Effector CD4-positive, alpha-beta T cell (primary cell): ENCODE measurements around the gene USP3.

Experiments
- DNase-seq: peaks from one replicate; pipeline ENCODE4 v3.0.0-alpha.2; 2020

Gene USP3

DNA sequence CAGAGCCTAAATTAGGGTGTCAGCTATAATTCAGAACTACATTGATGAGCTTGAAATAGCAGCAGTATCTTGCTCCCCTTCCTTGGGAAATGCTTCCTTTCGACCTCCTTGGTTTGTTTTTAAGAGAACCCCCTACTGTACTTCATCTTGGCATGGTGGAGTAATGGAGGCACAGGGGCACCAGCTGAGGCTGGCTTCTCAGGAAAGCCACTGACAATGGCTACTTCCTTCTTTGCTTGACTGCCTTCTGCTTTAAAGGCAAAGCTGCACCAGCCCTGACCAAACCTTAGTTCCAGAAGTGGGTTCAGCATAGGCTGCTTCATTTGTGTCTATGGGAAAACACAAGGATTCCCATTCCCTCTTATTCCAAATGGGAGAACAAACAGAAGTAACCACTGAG, 91.3 kb downstream of the USP3 start:
- no peak for DNase-seq

DNA sequence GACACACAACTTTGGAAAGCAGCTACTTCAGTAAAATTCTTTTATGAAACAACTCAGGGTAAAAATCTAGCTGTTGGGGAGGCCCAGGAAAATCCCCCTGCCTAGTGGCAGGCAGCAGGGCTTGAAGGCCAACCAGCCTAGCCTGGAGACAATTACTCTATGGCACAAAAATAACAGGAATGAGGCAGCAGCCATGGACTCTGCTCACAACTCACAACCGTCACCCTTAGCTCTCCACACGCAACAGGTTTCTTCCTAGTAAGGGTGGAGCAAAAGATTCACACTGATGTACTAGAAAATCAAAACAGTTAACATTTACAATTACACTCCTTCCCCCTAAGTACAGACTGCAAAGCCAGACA, 92.3 kb downstream of the USP3 start:
- no peak for DNase-seq

DNA sequence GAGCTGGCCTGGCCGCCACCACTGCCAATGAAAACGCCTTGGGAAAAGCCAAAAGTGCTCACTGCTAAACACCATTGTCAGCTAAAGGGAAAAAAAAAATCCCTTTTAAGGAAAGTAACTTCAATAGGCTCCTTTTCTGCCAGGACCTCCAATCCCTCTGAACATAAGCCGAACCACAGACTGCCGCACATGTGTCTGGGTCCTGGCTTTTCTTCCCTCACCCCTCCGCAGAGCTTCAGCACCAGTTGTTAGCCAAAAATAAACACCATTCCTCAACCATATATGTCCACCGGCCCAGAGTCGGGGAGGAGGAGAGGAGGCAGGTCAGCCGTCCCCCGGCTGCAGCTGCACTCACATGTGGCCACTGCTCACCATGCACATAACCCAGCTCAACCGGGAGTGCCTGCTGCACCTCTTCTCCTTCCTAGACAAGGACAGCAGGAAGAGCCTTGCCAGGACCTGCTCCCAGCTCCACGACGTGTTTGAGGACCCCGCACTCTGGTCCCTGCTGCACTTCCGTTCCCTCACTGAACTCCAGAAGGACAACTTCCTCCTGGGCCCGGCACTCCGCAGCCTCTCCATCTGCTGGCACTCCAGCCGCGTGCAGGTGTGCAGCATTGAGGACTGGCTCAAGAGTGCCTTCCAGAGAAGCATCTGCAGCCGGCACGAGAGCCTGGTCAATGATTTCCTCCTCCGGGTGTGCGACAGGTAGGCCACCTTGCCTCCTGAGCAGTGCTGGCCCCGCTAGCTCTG, 92.8 kb downstream of the USP3 start, which contains the start of gene FBXL22:
Gene FBXL22 (plus strand): TSS at position 350 of the 753 bp plus-strand sequence. CDS start 6 bp downstream, at position 356.
- no peak for DNase-seq

DNA sequence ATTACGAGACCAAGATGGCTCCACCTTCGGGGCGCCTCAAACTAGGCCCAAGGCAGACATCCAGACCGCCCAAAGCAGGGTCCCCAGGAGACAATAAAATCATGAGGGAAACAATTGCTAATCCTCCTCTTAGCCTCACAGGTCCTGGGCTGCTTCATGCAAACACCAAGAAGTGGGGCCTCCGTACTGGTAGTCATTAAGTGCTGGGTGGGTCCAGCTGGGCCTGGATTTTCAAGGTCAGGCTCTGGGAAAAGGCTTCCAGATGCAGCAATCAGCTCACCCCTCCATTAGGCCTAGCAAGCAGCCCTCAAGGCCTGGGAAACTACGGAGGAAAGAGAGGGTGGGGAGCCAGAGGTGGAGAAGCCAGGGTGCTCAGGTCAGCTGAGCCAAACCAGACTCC, 93.4 kb downstream of the USP3 start:
- no peak for DNase-seq

DNA sequence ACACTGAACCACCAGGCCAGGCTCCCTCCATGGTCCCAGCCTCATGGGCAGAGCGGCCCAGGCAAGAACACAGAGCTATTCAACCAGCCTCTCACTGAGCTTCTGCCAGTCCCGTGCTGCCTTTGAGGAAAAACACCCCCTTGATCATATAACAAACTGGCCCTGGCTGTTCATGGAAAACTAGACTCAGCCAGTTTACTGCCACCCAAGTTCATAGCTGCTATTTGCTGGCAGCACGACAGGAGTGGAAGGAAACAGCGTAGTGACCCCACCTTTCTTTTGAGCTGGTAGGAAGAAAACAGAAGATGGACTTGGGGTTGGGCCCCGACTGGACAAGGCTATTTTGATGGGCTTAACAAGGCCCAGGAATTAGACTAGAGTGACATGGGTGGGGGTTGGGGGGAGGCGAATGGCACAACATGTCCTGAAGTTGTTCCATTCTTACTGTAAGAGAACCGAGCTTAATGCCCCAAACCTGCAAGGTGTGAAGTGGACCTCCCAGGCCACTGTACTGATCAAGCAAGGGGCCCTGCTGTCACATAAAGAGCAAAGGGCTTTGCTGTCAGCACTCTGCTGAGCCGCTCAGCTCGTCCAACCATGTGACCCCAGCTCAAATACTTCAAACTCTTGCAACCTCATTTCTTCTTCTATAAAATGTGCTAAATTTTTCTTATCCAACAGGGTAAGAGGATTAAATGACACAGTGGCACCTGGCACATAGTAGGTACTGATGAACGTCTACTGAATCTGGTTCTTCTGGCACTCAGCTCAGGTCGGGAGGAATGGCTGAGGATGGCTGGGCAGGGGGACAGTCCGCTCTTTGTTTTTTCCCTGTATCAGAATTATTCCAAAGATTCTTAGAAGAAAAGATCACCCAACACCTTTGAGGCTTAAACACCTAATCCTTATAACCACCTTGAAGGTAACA, 94.3 kb downstream of the USP3 start:
- DNase-seq = no peak

DNA sequence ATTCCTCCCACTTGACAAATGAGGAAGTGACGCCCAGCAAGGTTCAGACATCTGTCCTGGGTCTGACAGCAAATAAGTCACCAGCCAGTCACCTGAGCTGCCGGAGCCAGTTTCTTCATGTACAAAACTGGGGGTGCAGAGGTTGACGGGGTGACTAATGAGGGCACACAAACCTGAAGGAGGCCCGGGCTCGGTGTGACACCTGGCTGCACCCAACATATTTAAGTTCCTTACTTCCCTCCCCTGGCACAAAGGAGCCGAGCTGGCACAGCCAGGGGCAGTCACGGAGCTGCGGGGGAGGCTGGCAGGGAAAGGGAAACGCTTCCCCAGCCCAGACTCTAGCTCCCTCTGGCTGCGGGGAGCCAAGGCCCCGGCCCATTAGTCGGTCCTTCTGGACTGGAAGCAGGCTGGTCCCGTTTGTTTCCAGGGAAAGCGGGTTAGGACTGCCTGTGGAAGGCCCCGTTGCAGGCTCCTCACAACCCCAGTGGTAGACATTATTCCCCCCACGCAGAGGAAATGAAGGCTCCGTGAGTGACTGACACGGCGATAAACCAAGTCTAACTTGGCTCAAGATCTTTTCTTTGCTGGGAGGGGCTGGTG, 95.1 kb downstream of the USP3 start:
- DNase-seq = peak; percentile 32

DNA sequence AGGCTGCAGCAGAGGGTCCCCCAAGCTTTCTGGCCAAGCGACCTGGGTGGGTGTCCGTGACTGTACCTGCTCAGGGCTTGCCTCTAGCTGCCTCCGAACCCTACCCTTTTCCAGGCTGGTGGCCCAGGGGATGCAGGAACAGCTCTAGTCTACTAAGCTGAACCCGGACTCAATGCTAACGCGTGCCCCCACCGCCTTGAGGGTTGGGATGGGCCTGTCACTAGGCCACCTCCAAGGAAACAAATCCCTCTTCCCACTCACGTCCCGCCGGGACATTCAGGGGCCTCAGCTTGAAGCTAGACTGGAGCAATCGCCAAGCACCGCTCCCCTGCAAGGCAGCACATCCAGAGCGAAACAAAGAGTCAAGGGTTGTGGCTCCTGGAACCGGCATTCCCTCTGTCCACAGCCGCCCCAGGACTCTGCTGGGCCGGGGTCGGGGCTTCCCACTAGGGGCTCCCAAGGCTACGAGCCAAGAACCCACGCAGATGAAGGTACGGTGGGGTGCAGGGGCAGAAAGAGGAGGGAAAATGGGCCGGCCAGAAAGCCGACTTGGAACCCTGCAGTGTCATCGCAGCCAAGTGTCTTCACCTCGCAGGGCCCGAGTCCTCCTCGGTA, 95.7 kb downstream of the USP3 start:
- DNase-seq = no peak

DNA sequence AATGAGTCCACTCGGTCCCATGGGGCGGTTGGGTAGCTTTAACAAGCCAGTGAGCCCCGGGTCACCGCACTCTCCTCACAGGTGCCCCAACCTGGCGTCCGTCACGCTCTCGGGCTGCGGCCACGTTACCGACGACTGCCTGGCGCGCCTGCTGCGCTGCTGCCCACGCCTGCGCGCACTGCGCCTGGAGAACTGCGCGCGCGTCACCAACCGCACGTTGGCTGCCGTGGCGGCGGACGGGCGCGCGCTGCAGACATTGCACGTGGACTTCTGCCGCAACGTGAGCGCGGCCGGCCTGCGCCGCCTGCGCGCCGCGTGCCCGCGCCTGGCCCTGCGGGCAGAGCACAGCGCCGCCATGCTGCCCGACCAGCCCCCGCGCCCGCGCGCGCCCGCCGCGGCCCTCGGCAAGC, 96.2 kb downstream of the USP3 start:
- DNase-seq = peak; percentile 82

DNA sequence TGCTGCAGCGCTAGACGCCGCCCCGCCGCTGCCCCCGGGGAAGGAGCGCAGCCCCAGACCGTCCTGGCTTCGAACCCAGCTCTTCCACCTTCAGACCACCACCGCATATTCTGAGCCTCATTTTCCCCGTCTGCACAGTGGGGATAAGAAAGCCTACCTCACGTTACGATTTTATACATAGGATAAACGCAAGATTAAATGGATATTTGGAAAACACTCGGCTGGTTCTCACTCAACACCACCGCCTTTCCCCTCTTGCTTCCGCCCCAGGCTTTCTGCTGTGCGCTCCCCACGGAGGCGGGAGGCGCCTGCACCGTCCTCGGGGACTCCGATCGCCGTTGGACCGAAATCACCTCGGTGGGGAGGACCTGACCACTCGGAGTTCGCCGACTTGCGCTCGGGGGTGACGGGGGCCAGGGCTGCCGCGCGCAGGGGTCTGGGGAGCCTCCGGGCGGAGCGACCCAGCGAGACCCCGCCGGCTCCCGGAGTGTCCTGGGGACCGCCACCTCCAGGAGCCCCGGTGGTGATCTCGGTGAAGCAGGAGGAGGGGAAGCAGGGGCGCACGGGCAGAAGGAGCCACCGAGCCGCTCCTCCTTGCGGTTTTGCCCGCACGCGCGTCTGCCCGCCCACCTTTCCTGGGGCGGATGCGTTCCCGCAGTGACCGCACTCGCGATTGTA, 96.8 kb downstream of the USP3 start:
- DNase-seq = peak; percentile 43

DNA sequence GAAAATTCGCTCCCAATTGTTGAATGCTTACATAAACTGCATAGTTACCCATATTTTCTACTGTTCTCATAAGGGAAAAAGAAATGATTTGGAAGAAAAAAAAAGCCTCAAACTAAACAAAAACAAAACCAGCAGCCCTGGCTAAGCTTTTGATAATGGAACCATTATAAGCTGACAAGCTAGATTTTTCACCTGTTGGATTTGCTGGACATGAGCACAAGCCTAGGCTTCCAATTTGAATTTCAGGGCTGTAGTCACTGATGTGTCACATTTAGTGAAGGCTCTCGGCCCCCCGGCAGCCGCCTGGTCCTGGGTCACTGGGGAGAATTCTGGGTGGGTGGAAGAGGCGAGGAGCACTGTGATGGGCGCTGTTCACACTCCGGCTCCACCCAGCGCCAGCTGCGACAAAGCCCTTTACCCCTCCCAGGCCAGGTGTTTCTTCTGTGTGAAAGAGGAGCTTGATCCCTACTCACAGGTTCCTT, 97.4 kb downstream of the USP3 start:
- no peak for DNase-seq

DNA sequence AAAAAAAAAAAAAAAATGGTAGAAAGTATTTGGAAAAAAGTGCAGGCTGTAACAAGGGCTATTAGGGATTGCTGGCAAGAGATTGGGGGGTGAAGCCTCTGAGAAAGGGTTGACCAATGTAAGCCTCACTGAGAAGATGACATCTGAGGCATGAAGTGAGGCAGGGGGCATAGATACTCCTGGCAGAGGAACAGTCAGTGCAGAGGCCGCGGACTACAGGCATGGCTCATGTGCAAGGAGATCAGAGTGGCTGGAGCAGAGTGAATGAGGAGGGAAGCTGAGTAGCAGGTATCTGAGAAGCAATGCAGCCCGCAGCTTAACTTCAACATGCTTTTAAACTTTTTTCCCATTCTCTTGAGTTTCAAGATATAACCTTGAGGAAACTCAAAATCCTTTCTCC, 98.2 kb downstream of the USP3 start:
- DNase-seq = no peak

DNA sequence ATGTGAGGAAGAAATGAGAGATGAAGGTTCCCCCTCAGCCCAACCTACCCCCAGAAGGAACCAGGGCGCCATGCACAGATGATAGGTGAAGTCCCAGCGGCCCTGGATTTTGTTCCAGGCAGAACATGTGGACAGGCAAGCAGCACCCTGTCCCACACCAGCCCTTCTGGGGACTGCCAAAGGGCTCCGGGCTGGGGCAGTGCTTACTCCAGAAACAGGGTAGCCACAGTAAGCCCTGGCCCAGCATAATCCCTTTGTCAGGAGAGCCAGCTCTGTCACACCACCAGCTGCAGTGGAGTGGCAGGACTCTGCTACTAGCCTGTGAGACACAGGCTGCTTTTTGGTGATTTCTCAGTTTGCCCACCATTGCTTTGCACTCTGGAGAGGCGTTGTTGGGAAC, 99.1 kb downstream of the USP3 start:
- DNase-seq = no peak

DNA sequence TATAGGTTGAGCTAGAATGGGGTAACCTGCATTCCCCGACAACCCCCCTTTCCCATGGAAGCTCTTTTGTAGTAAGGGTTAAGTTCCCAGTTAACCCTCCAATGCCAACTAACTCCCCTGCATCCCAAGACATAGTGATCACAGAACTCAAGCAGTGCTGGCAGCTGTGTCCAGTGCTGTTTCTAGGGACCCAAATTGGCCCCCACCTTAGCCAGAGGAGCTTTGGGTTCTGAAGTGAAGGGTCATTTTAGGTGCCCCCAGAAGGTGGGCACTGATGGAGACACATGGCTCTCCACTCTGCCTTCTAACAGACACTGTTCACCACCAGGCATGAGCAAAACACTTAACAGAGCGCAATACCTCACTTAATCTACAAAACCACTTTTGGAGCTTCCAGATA, 99.9 kb downstream of the USP3 start:
- DNase-seq = no peak

DNA sequence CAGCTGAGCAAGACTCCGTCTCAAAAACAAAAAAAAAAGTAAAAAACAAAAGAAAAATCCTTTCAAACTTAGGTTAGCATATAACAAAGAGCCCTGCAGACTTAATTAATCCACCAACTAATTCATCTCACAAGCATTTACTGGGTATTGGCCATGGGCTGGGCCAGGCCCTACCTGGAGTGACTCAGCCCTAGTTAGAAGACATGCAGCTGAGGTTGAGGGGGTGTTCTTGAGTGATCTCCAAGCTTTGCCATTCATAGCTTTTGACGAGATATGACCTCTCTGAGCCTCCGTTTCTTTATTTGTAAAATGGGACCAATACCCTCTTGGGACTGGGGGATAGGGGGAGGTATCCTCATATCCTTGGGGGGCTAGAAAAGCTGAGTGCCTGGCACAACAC, 100.6 kb downstream of the USP3 start:
- no peak for DNase-seq

DNA sequence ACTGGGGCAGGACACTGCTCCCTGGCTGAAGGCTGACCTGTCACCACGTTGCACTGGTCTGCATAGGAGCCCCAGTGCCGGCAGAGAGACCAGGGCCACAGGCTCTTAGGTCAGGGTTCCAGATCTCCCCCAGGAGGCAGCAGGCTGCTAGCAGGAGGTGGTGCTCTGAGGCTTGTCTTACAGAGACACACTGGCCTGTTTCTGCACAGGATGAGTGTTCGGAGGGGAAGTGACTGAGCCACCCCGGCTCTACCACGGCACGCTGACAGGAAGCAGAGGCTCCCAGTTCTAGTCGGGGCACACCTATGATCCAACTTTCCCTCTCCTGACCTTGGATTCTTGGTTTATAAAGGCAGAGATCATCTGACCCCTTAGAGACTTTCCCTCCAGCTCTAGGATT, 101.4 kb downstream of the USP3 start:
- DNase-seq = peak; percentile 40

DNA sequence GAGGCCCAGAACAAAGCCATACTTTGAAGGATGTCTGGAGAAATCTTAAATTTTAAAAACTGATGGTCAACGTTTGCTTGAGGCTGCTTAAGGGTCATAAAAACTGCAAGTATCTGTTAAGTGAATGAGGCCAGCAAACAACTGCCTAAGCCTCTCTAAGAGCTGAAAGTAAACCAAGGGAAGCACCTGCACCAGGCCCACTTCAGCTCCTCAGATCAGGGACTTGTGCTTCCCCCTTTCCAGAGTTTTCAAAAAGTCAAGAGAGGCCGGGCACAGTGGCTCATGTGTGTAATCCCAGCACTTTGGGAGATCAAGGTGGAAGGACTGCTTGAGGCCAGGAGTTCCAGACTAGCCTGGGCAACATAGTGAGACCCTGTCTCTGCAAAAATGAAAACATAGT, 101.9 kb downstream of the USP3 start:
- no peak for DNase-seq

DNA sequence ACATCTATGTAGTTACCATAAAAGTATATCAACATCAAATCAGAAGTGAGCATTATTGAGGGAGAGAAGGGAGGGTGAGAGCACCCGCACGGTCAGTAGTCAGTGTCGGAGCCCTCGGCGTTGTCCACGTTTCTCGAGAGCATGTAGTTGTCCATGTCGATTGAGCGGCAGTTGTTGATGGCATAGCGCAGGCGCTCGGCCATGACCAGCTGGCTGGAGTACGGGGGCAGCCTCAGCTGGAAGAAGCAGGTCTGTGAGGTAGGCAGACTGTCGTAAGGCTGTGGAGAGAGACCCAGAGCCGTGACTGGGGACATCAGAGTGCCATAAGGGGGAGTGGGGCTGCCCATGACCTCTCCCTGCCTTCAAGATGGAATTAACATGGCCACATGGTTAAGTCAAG, 104.6 kb downstream of the USP3 start:
- DNase-seq = no peak

DNA sequence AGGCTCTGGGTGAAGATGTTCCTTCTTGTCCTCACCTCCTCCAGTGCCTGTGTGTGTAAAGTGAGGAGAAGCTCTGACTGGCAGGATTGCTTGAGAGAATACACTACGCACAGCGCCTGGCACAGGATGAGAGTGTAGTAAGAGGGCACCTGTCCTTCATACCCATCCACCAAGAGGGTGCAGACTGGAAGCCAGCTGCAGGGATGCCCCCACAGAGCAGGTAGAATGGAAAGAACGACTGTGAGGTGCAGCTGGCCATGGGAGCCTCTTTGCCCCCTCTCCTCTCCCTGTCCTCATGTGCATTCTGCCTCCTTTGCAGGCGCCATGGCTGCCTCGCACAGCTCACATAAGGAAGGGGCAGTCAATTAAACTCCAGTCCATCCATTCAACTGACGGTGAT, 105.1 kb downstream of the USP3 start:
- no peak for DNase-seq

DNA sequence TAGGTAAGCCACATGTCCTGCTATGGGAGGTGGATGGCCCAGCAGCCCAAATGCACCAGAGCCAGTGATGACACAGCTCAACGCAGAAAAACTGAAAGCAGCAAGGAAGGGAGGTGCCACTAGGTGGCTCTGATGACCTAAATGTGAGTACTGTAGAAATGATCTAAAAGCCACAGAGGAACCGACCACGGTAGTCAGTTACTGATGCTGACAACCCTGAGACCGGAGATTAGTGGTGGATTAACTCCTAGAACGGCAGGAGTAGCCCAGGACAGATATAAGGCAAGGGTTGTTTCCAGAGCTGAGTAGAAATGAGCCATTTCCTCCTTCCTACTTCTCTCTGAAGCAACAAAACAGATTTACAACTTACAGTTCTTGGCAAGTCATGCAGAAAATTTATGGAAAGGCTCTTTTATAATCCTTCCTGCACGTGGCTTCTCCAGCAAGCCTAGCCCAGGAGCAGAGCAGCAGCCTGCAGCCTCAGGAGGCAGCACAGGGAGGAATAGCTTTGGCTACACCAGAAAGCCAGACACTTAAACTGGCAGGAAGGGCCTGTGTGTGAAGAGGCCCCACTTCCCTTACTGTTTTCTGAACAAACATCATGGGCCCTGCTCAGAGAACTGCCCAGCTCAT, 105.9 kb downstream of the USP3 start:
- DNase-seq = peak; percentile 57

DNA sequence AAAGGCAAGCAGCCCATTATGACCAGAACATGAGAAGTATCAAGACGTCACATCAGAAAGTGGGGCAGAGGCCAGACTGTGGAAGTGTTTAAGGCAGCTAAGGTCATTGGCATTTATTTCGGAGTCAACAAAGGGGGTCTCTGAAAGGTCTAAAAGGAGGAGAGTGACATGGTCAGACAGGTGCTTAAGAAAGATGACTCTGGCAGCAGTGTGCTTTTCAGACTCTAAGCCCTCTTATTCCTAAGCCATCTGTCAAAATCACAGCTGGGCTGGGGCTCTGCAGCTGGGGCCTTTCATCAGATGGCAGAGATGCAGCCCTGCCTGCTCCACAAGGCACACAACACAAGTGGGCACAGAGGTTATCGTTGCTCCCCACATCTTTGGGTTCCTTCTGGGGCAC, 106.8 kb downstream of the USP3 start:
- no peak for DNase-seq

DNA sequence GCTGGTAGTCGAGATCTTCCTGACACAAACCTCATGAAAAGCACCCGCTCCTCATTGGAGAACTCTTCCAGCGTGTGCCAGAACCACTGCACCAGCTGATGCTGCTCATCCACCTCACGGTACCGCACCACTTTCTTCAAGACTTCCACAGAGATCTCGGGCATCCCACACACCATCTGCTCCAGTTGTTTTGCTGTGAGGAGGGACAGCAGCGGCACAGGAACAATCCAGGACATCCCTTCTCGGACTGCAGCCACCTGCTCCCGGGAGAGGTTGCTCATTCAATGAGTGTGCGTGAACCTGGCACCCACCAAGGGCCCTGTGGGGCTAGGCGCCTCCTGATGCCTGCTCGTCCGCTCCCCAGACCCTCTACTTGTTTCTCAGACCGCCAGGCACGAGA, 107.9 kb downstream of the USP3 start:
- no peak for DNase-seq

DNA sequence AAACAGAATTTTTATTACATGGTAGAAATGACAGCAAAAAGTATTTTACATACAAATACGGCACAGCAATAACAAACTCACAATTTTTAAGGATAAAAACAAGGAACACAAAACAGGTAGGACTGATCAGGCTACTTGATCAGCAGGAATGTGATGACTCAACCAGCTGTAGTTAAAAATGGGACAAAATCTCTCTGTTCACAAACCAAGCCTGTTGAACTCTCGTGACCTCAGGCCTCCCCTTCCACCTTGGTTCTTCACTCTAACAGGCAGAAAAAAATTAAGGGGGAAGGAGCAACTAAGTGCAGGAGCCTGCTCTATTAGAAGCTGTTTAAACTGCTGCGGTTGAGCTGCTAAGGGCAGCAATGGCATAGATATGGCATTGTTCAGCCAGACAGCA, 111.5 kb downstream of the USP3 start:
- no peak for DNase-seq
